Measurements from ENCODE around the gene DSCAM.

Gene DSCAM

DNA sequence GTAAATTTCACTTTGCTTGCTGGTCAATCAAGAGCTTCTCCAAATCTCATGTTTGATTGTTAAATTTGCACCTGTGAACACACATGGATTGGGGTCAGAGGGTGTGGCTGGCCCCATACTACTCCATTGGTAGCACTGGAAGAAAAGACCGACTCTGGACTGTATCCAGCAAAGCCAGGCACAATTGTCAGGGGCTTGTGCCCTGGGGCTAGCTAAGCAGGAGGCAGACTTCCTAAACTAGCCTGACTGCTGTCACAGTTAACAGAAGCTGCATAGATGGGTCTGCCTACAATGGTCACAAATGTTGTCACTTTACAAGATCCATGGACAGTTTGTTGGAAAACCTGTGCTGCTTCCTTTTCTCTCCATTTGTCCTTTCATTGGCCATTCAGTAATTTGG lies 421.0 kb downstream of the DSCAM start:
- DNase-seq = no peak

DNA sequence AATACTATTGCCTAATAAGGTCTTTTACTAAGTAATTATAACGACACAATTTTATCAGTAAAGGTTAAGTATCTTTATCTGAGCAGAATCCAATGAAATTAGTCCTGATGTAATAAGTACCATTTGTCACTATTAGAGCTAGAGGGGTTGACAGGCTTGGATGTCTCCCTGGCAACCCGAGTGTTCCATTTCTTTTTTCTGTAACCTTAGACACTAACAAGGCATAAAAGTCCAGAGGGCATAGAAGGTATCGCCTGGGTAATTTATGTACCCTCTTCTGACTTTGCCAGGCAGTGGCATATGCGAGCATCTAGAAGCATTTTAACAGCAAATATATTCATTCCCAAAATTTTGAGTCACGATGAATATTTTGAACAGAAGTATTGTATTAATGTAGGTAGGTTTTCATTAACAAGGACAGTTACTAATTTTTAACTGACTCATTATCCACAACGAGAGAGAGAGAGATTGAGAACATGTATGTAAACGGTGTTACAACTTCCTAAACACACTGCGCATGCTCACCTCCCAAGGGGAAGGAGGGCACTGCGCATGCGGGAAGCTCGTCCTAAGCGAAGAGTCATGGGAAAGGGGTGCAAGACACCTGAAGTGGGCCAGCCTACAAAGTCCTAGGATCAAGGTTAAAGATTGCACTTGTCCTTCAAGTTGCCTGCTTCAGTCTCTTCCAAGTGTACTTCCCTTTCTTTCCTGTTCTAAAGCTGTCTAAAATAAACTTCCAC lies 423.9 kb downstream of the DSCAM start:
- DNase-seq = no peak

DNA sequence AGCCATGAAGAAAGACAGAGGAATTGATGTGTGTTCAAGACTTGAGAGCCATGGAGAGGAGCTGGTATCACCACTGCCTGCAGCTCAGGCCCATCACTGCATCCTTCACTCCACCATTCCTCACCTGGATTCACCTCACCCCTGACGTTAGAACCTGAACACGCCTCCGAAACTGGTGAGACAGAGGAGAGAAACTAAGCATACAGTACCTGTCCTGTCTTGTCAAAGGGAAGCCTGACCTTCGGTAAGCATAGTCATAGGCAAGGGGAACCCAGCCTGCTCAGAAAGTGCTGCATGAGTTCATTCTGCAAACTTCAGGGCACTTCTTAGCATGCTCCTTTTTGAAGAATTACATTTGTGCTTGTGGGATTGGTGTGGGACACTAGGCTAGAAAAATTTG lies 425.8 kb downstream of the DSCAM start:
- DNase-seq = no peak

DNA sequence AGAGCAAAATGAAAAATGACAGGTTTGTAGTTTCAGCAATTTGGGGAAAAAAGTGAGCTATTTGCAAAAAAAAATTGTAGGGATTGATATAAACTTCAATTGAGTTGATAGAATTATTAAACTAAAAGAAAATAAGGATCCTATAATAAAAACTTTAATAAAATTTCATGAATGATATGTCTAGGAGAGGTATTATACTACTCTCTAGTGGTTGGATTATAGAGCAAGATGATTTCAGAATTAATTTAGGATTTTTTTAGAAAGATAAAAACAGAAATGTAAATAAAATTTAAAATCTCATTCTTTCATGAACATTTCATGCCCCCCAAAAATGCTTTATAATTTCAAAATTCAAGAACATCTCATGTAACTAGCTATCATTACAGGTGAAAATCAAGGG lies 430.4 kb downstream of the DSCAM start:
- DNase-seq = no peak

DNA sequence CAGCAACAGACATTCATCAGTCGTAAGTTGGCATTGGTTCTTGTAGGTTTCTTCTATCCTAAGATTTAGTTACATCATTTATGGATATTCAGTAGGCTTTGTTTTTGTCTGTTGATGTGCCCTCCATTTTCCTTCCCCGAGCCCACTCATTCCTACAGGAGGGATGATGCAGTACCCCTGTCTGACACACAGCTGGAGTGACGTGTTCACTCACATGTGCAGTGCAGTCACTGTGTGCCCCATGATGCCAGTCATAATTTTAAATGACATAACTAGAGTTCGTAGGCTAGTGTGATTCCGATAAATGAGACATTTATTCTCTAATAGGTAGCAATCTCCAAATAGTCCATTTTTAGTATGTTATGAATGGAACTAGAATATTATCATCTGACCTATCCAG lies 438.4 kb downstream of the DSCAM start:
- DNase-seq = no peak

DNA sequence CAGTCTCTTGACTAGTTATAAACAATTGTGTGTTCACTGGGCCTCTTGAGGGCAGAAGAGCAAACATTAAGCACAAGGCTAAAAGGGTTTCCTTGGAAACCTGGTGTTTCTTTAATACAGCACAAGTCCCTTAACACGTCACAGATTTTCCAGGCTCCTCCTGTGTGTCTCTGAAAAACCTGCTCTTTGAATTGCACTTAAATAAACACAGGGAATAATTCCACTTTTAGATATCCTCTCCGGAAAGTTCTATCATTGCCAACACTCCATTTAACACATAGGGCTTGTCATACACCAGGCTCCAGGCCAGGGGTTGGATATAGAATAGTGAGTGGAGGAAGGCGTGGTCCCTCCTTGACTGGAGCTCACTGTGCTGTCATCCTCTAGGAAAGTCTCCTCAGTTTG lies 442.6 kb downstream of the DSCAM start:
- DNase-seq = peak; percentile 89

DNA sequence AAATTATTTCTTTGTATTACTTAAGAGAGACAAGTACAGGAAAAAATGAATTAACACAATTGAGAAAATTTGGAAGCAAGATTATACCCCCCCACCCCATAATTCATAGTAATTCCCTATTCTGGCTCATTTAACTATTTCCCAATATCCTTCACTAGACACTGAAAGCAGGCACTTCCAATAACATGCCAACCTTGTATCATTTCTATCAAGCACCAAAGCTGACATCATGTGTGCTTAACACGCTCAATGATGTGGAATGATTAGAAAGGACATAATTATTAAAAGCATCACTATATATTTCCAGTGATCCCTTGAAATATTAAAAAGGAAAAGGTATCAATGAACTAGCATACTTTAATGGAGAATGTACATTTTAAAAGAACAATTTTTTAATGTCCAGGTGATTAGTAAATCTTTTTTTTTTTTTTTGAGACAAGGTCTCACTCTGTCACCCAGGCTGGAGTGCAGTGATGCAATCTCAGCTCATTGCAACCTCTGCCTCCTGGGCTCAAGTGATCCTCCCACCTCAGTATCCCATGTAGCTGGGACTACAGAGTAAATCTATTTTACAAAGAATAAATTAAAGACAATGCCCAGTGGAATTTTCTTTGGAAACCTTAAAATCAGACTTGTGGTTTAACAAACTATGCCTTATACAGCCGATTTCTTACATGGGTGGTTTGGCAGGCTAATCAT lies 443.9 kb downstream of the DSCAM start:
- no peak for DNase-seq

DNA sequence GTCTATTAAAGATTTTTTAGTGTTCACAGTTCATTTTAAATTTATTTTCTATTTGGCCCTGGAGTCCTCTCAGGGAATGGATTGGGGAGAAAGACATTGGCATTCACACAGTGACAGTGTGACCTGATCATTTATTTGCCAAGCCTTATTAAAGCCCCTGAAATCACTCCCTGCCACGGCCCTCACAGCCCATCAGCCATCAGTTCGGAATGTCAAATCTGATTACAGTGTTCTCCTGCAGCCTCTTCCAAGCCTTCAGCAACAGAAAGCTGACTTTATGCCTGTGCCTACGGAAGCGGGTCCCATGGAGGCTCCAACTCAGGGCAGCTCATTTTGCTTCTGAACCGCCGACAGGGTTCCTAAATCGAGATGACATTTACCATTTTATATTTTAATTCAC lies 451.2 kb downstream of the DSCAM start:
- DNase-seq = no peak

DNA sequence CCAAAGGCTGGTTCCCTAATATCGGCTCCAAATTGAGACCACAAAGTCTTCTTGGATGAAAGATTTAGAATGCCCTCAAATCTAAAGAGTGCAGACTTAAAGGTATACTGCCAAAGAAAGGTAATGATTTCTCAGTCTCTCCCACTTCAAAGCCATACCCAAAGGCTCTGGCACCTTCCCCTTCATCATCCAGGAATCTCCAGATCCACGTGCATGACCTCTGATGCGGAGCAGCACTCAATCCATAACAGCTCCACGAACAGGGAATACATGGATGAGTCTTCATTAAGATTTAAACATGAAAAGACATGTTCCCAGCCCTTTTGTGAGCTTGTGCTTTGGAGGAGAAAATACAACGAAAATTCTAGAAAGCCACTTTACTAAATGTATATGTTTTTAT lies 453.9 kb downstream of the DSCAM start:
- DNase-seq = no peak

DNA sequence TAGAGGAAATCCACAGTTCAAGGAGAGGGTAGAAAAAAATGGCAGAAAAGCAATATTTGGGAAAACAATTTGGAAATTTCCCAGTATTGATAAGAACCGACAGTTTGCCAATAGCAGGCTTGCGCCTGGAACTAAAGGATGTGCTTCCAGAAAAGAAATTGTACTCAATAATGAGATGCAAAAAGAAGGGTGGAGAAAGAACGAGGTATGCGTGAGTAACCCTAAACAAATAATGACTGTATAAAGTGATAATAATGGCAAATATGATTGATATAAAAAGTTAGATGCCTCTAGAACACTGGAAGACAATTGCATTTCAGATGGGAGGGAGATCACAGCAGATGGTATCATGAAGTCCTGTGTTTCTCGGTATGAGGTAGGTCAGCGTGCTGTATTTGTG lies 458.9 kb downstream of the DSCAM start:
- no peak for DNase-seq

DNA sequence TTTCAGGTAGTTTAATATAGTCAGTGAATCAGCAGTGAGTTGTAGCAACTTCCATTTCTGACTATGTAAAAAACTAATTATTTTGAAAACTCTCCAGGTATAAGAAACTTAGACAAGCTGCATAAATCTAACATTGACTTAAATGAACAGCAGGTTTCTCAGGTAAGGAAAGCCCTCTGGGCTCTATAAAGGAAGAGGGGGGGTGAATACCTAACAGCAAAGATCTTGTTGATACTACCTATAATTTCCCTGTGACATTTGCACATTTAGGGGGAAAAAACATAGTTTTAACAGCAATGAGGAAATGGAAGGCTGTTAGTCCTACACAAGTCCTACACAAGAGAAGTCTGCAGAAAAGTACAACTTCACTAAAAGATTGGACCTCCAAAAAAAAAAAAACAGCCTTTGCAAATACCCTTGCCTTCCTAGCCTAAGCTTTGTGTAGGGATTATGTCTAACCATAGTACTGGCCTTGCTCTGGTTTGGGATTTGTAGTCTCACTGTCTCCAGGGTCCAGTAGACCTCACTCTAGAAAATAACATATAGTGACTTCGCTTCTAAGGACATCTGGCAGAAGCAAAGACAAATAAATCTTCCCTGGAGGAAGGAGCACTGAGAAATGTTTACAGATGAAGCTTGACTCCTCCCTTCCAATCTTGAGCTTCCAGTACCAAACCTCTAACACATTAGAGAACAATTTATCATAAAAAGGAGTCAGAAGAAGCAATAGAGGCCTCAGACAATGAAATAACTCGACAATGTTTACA lies 459.8 kb downstream of the DSCAM start:
- no peak for DNase-seq

DNA sequence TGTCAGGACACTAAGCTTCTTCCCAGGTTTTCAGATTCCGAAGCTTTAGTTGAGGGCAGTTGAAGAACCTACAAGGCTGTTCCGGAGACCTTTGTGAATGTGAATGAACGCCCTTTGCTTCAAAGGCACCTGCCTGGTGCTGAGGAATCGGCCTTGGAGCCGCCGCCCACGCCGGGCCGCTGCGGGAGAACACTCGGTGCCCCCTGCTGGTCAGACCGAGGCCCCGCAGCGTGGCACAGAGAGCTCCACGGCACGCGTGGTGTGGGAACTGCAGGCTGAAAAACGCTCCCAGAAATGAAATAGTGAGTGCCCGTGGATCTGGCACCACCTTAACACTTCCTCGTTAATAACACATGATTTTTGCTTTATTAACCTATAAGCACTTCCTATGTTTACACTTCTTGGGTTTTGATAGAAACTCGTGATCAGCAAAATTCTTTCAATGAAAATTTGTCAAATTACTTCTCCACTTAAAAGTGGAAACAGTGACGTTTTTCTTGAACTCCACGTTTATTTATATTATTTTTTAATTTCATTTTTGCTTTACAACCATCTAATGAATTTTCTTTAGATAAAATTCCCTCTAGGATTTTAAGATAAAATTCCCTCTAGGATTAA lies 460.6 kb downstream of the DSCAM start:
- DNase-seq = no peak

DNA sequence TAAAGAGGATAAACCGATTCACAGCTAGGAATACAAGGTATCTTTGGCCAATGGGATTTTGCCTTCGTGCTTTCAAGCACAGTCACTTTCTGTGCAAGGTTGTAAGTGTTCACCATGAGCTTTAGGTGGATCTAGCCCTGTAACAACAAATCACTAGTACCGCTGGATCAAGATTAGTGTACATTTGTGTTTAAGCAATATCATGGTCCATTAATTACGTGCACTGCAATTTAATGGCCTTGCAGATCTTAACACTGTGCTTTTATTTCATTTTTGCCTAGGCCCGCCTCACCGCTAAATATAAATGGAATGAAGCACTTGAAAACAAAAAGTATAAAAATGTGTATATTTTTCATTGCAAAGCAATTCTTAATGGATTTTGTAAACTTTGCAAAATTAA lies 461.1 kb downstream of the DSCAM start:
- DNase-seq = no peak

DNA sequence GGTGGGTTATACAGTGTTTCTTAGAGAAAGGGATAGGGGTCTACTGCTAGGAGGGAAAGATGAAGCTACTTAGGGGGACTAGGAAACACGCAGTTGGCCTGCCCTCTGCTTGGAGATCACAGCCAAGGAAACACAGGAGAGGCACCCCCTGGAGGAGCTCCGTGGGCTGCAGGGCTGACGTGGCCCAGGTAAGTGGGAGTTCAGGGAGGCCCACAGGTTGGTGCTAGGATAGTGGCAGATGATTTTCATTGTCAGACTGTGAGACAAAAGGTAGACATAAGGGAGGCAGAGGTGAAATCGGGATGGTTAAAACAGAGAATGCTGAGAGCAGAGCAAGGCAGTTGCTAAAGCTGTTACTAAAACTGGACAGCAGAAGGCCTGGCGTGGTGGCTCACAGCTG lies 463.0 kb downstream of the DSCAM start:
- DNase-seq = no peak

DNA sequence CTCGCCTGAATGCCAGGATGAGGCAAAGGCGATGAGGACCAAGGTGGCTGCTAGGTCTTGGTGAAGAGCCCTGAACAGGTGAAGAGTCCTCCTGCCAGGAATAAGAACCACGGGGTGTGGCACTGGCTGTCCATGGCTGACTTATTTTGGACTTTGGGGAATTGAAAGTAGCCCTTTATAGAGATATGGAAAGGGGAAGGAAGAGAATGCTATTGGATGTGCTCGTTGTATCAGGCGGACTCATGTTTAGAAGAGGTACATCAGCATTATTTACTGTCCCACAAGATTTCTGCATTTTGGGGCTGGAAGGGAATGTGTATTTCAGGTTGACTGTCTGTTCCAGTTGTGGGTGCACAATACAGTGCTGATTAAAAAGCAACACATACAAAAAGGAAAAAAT lies 465.8 kb downstream of the DSCAM start:
- DNase-seq = no peak

DNA sequence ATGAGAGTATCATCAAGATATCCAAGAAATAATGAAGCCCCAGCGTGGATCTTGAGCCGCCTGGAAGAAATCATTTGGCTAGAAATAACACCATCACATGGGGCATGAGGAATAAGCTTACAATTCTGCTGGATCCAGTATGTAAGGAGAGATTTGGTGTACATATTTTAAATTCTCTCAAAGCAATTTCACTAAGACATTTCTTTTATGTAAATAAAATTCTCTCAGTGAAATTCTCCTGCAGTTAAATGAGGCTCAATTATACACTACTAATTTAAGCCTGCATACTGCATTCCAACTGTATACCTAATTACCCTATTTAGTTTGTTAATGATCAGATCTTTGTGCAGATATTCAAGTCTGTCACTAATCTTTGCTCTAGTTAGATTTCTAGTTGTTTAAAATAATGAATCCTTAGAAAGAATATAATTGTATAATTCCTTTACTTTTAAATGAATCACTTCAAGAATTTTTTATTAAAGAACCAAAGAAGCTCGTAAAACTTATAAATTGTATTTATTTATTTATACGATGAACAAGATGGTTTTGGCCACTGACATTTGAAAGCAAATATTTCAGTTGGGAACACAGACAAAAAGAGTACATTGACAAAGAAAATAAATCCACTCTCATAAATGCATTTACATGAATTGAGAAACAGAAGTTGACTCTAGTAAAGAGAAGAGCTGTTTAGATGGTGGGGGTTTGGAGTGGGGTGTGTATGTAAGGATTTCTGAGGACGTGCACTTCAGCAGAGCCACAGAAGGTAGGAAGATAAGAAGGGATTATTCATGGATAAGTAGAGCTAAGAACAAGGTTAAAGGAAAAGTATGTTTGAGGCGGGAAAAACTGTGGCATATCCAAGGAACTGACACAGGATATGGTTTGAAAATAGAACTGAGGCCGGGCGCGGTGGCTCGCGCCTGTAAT lies 466.8 kb downstream of the DSCAM start:
- DNase-seq = no peak

DNA sequence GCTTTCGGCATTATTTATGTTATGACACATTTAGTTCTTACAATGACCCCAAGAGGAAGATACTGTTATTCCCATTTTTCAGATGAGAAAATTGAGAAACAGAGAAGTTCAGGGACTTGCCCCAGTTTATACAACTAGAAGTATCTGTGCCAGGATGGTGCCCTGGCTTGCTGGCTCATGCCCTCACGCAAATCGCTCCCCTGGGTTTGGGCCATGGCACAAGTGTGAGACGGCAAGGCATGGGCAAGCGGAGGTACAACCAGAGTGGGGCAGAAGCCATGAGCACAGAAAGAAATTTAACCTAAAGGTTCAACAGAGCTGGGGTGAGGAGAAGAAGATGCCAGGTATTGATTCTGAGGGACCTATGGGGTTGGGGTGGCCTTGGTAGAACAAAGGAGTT lies 469.8 kb downstream of the DSCAM start:
- no peak for DNase-seq

DNA sequence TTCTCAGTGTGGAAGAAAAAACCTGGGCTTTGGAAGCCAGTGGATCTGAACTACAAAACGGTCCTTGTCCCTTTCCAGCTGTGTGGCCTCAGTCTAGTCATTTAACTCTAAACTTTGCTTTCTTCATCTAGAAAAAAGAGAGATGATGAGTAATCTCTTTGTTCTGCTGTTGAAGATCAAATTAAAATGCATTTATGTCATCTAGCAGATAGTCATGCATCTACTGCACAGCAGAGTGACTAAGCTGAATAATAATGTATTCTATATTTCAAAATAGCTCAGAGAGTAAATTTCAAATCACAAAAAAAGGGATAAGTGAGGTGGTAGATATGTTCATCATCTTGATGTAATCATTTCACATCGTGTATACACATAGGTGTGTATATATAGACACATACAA lies 473.2 kb downstream of the DSCAM start:
- no peak for DNase-seq

DNA sequence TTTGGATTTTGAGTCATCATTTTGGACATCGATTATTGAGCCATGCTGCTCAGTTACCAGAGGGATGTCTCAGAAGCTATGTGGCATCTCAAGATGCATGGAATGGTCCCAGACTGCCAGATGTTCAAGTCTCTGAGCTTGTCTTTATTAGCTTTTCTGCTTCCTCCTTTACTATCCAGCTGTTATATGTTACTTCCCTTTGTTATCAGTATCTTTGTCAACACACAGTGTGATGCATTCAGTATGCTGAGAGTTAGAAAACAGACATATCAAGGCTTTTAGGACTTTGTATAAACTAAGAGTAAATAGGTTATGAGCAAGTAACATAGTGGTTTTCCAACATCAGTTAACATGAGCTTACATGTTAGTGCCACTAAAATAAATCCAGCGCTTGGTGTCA lies 474.5 kb downstream of the DSCAM start:
- no peak for DNase-seq

DNA sequence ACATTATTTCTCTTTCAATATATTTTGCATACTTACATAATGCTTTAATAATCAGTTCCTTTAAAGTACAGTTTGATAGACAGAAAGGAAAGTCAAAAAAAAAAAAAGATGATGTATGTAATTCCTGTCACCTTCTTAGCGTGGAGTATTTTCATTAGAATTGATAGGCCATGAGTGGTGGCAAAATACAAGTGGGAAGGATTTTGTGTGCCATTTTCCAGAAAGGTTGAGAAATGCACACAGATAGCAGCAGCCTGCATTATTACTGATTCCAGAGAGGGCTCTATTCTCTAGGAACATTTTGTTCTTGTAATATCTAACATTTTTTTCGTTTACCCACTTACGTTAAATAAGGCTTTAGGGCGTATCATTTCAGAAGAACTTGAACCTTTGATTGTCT lies 475.6 kb downstream of the DSCAM start:
- no peak for DNase-seq

DNA sequence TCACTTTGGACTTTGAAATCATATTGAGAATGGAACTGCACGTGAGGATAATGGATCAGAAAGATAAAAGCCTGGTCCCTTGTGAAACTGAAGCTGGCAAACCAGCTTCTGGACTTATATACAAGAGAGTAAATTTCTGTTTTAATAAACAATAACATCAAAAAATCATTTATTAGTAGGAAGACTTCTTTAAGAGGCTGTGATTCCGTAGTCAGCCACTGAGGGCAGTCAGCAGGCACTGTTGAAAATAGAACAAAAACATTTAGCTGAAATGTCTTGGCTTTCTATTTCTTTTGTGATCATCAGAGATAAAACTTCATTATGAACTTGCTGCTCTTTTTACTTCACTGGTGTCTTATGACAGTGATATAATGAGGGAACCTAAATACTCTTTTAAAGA lies 490.3 kb downstream of the DSCAM start:
- no peak for DNase-seq

DNA sequence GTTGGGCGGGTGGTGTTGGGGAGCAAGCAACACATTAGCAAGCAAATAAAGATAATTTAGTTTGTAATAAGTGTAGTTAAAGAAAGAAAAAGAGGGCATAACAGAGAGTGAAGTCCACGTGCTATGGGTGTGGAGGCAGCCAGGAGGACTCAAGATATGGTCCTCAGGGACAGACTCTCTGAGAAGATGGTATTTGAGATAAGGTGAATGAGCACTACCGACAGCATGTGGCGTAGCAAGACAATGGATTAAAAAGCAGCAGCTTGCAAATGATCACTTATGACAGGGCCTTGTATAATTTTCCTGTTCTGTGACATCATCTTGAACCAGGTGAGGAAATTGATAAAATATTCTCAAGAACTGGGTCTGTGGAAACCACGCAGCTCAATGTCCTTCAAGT lies 491.9 kb downstream of the DSCAM start:
- DNase-seq = no peak

DNA sequence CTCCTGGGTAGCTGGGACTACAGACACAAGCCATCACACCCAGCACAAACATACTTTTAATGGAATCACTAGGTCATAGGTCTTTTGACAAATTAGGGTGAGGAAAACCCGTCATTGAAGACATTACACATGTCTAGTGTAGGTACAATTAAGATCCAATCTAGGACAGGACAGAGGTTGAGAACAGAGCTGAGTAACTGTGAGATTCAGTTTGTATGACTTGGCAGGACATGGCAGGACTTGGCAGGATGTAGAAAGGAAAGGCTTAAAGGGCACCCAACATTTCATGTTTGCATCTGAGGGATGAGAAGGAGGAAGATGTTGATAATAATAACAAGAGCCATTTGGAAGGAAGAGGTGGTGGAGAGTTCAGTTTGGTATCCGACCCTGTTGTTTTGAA lies 496.0 kb downstream of the DSCAM start:
- no peak for DNase-seq
